ENCODE results near the gene RASA3.

Gene RASA3

DNA sequence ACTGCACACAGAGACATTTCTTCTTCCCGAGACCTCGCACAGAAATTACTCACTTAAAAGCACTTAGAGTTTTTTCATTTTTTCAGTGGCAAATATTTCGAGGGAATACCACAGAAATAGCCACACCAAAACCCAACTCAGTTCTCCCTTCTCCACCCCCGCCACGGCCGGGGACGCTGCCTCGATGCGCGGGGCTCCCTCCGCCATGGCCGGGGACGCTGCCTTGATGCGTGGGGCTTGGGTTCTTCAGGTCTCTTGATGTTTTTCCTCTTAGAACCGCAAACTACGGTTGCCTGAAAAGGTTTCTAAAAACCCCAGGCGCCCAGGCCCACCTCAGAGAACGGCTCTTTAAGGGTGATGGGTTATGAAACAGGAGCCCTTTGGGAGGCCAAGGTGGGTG is 71.4 kb downstream of the RASA3 start:
- Histone ChIP-seq H3K27me3 (ENCODE audit: control insufficient read depth, insufficient read depth, low read length) (no peaks in the 10 kb centered on the region), H3K36me3 (ENCODE audit: control insufficient read depth, insufficient read depth, low read length) (peaks cover 5% of the 10 kb centered on the region), H3K9ac (ENCODE audit: low read depth, low read length) (no peak overlapping the region), H3K4me1 (ENCODE audit: control insufficient read depth, insufficient read depth, low read length) (peaks cover 4% of the 10 kb centered on the region), H3K4me3 (ENCODE audit: low read depth, low read length) (no peak overlapping the region), H3K9me3 (ENCODE audit: control insufficient read depth, insufficient read depth, low read length) (no peaks in the 10 kb centered on the region)

DNA sequence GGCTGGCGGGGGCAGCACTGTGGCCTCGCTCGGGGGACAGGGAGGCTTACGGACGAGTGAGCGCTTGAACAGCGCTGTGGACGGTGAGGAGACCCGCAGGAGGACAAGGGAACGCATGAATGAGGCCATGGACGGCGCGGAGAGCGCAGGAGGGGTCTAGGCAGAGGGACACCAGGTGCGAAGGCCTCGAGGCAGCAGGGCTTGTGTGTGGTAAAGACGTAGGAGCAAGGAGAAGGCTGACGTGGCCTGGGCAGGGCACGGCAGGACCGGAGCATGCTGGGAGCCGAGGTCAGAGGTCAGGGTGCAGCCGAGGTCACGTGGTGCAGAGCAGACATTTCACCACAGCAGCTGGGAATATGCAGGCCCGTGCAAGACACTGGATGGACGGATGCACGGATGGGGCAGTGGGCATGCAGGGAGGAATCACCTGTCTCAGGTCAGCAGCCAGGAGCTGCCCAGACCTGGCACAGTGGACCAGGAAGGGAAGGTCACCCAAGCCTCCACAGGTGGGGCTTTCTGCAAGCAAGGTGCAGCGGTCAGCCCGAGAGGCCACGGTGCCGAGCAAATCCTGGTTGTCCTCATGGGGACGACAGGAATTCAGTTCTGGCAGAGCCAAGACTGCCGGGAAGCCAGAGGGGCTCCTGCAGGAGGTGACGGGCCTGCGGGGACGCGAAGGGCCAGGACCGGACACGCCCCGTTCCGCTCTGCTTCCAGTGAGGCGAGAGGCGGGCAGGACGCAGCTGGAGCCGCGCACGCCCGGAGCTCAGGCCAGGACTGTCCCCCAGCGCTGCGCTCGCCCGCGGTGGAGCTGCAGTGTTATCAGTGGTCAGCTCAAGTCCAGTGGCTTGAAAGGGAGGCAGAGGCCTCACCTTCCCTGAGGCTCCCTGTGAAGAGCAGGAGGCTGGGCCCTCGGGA is 72.2 kb downstream of the RASA3 start:
- Histone ChIP-seq H3K36me3 (ENCODE audit: control insufficient read depth, insufficient read depth, low read length) (peaks cover 8% of the 10 kb centered on the region), H3K9me3 (ENCODE audit: control insufficient read depth, insufficient read depth, low read length) (no peaks in the 10 kb centered on the region), H3K9ac (ENCODE audit: low read depth, low read length) (no peak overlapping the region), H3K4me3 (ENCODE audit: low read depth, low read length) (no peak overlapping the region), H3K4me1 (ENCODE audit: control insufficient read depth, insufficient read depth, low read length) (peaks cover 4% of the 10 kb centered on the region), H3K27me3 (ENCODE audit: control insufficient read depth, insufficient read depth, low read length) (no peaks in the 10 kb centered on the region)

DNA sequence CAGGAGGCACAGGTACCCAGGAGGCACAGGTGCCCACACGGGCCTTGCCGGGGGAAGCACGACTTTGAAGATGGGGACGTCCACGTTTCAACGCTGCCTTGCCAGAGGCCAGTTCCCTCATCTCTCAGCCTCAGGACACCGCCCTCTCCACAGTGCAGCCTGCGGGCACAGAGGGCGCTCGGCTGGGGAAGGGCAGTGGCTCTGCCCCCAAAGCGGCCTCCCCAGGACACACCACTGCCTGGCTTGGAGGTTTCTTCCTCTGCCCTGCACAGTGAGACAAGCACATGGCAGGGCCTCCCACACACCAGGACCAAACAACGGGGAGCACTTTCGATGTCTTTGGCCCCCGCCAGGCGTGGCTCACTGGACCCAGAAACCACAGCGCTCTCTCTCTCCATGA is 73.0 kb downstream of the RASA3 start:
- no peaks in the 10 kb centered on the region for H3K9me3 ChIP-seq (ENCODE audit: control insufficient read depth, insufficient read depth, low read length)

DNA sequence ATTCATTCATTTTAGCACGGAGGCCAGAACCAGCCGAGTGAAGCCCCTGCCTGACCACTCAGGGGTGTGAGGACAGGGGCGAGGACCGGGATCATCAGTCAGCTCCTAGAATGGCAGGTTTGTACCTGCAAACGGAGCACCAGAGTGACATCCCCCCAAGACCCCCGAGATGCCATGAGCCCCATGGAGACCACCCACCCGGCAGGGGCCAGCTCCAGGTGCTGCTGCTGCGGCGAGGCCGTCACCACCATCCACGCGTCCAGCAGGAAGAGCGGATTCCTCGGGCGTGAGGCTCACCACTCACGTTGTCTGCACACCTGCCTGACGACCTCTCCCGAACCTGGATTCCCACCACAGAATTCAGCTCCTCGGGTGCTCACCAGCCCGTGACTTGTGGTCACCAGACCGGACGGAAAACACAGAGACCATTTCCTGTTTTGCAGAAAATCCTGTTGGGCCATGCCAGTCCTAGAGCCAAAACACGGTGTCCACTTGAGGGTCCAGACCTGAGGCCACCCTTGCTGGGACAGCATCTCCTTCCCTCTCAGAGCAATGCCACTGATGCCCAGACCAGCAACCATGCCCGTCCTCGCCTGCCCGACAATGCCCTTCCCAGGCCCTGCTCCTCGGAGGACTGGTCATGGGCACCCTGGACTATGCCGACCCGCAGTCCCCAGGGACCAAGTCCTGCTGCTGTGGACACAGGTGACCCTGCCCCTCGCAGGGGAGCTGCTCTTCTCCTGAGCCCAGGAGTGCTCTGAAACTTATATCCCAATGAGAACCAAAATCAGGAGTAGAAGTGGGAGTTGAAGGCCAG is 74.2 kb downstream of the RASA3 start:
- Histone ChIP-seq H3K36me3 (ENCODE audit: control insufficient read depth, insufficient read depth, low read length) (peaks cover 13% of the 10 kb centered on the region), H3K9ac (ENCODE audit: low read depth, low read length) (no peak overlapping the region), H3K4me3 (ENCODE audit: low read depth, low read length) (no peak overlapping the region), H3K27me3 (ENCODE audit: control insufficient read depth, insufficient read depth, low read length) (no peaks in the 10 kb centered on the region), H3K9me3 (ENCODE audit: control insufficient read depth, insufficient read depth, low read length) (no peaks in the 10 kb centered on the region), H3K4me1 (ENCODE audit: control insufficient read depth, insufficient read depth, low read length) (no peaks in the 10 kb centered on the region)

More for the DNA sequence above, 73.0 kb downstream of the RASA3 start:
- no peak overlapping the region for H3K4me3 ChIP-seq (ENCODE audit: low read depth, low read length)
- no peaks in the 10 kb centered on the region for H3K27me3 ChIP-seq (ENCODE audit: control insufficient read depth, insufficient read depth, low read length)
- peaks cover 13% of the 10 kb centered on the region for H3K36me3 ChIP-seq (ENCODE audit: control insufficient read depth, insufficient read depth, low read length)
- no peaks in the 10 kb centered on the region for H3K4me1 ChIP-seq (ENCODE audit: control insufficient read depth, insufficient read depth, low read length)
- no peak overlapping the region for H3K9ac ChIP-seq (ENCODE audit: low read depth, low read length)

DNA sequence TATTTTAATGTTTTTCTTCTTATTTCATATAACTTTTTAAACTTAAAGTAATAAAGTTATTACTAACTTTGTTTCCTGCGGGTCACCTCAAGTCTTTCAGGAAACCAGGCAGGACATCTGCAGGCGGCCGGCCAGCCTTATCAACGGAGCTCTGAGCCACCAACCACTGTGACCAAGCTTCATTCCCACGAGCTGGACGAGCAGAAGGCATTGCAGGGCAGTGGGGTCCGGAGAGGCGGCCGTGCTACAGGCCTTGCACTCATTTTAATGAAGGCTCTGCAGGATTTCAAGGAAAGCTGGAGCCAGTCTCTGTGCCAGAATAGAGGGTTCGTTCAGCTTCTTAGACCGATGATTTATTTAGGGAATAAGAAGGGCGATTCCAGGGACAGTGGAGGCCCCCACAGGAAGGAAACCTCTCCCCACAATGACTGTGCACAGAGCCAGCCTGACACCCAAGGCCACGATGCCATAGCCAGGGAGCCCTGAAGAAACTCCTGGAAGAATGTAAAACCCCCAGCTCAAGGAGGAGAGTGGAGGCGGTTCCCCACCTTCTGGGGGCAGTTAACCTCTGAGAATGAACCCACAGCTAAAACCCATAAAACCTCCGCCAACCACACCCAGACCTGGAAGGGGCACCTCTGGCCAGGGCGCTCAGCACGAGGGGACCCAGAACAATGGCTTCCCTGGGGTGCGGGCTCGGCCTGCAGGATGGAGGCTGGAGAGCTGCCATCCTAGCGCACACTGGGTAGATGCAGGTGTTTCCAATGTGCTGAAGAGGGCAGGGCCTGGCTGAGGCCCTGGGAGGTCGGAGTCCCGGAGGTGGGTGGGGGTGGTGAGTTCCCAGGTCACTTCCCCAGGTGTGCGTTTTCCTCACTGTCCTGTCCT is 75.0 kb downstream of the RASA3 start:
- Histone ChIP-seq H3K9me3 (ENCODE audit: control insufficient read depth, insufficient read depth, low read length) (no peaks in the 10 kb centered on the region), H3K4me1 (ENCODE audit: control insufficient read depth, insufficient read depth, low read length) (no peaks in the 10 kb centered on the region), H3K36me3 (ENCODE audit: control insufficient read depth, insufficient read depth, low read length) (peaks cover 10% of the 10 kb centered on the region), H3K4me3 (ENCODE audit: low read depth, low read length) (no peak overlapping the region), H3K27me3 (ENCODE audit: control insufficient read depth, insufficient read depth, low read length) (no peaks in the 10 kb centered on the region), H3K9ac (ENCODE audit: low read depth, low read length) (no peak overlapping the region)

DNA sequence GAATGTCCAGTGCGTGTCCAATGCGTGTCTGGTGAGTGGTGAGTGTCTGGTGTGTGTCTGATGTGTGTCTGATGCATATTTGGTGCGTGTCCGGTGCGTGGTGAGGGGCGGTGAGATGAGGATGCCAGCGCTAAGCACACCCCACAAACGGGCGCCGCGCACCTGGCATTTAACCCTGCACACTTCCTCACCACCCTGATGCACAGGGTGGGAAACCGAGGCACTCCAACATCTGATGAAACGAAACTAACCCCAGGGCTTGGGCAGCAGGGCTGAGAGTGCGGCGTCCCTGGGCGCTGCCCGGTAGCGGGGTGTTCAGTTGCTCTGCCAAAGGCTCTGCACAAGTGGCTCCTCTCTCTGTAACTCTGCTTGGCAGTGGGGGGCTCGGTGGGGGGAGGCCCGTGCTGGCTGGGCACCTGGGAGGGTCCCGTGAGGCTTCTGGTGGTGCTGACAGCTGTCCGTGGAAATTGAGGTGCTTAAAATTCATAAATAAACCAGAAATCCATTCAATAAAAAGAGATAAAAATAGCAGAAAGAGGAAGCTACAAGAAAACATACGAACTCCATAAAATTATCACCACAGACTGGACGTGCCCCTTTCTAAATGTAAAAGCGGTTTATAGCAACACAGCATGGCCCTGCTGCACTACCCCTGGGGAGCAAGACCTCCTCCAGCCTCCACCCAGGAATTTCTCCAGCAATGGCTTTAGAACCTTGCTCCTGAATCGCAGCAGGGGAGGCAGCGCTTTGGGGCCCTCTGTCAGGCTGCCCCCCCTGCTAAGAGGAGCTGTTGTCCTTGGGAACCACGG is 76.0 kb downstream of the RASA3 start:
- H3K4me1 ChIP-seq (ENCODE audit: control insufficient read depth, insufficient read depth, low read length): no peaks in the 10 kb centered on the region
- H3K4me3 ChIP-seq (ENCODE audit: low read depth, low read length): no peak overlapping the region
- no peaks in the 10 kb centered on the region for H3K9me3 ChIP-seq (ENCODE audit: control insufficient read depth, insufficient read depth, low read length)
- no peak overlapping the region for H3K9ac ChIP-seq (ENCODE audit: low read depth, low read length)
- peaks cover 13% of the 10 kb centered on the region for H3K36me3 ChIP-seq (ENCODE audit: control insufficient read depth, insufficient read depth, low read length)
- H3K27me3 ChIP-seq (ENCODE audit: control insufficient read depth, insufficient read depth, low read length): no peaks in the 10 kb centered on the region

DNA sequence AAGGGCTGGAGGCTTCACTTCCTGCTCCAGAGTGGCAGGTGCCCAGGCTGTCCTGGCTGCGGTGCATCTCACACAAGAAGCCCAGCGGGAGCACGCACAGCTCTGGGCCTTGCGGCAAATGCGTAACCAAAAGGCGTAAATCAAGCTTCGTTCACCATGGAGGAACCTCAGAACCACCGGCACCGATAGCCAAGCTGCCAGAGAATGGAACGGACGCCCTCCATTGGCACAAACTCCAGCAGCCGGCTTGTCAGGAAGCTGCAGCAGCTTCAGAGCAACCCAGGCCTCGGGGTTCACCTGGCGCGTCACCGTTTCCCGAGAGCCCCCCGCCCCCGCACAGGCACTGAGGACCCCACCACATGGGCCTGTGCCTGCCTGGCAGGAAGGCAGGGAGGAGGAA is 76.7 kb downstream of the RASA3 start:
- no peak overlapping the region for H3K4me3 ChIP-seq (ENCODE audit: low read depth, low read length)
- H3K9me3 ChIP-seq (ENCODE audit: control insufficient read depth, insufficient read depth, low read length): no peaks in the 10 kb centered on the region
- no peaks in the 10 kb centered on the region for H3K27me3 ChIP-seq (ENCODE audit: control insufficient read depth, insufficient read depth, low read length)
- H3K4me1 ChIP-seq (ENCODE audit: control insufficient read depth, insufficient read depth, low read length): no peaks in the 10 kb centered on the region
- no peak overlapping the region for H3K9ac ChIP-seq (ENCODE audit: low read depth, low read length)
- H3K36me3 ChIP-seq (ENCODE audit: control insufficient read depth, insufficient read depth, low read length): peaks cover 13% of the 10 kb centered on the region

DNA sequence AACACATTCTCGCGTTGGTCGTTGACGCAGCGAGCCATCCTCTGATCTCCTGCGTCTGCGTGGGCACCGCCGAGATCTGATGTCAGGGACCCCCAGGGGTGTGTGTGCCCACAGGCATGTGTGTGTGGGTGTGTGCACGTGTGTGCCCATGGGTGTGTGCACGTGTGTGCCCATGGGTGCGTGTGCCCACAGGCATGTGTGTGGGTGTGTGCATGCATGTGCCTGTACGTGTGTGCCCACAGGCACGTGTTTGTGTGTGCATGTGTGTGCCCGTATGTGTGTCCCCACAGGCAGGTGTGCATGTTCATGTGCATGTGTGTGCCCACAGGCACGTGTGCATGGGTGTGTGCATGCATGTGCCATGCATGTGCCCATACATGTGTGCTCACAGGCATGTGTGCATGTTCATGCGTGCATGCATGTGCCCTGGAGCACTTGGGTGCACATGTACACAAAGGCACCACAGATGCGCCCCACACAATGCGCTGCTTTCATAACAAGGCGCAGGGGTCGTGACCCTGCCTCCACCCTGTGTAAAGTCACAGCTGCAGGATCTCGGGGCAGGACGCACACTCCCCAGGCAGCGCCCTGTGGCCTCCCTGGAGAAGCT is 77.5 kb downstream of the RASA3 start:
- H3K36me3 ChIP-seq (ENCODE audit: control insufficient read depth, insufficient read depth, low read length): peaks cover 16% of the 10 kb centered on the region
- H3K9me3 ChIP-seq (ENCODE audit: control insufficient read depth, insufficient read depth, low read length): no peaks in the 10 kb centered on the region
- no peaks in the 10 kb centered on the region for H3K27me3 ChIP-seq (ENCODE audit: control insufficient read depth, insufficient read depth, low read length)
- H3K4me1 ChIP-seq (ENCODE audit: control insufficient read depth, insufficient read depth, low read length): no peaks in the 10 kb centered on the region
- no peak overlapping the region for H3K4me3 ChIP-seq (ENCODE audit: low read depth, low read length)
- no peak overlapping the region for H3K9ac ChIP-seq (ENCODE audit: low read depth, low read length)

DNA sequence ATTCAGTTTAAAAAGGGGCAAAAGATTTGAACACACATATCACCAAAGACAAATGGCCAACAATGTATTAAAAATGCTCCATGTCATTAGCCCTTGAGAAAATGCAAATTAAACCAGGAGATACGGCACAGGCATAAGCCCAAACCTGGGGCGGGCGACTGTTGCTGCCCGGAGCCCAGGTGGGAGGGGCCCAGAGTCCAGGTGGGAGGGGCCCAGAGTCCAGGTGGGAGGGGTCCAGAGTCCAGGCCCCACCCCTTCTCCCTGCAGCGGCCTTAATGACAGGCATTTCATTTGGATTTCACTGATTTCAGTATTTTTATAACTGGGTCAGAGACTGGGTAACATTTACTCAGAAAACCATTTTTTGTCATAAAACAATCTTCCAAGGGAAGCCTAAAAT is 78.2 kb downstream of the RASA3 start:
- Histone ChIP-seq H3K4me3 (ENCODE audit: low read depth, low read length) (no peak overlapping the region), H3K9ac (ENCODE audit: low read depth, low read length) (no peak overlapping the region), H3K36me3 (ENCODE audit: control insufficient read depth, insufficient read depth, low read length) (peaks cover 16% of the 10 kb centered on the region), H3K4me1 (ENCODE audit: control insufficient read depth, insufficient read depth, low read length) (no peaks in the 10 kb centered on the region), H3K9me3 (ENCODE audit: control insufficient read depth, insufficient read depth, low read length) (no peaks in the 10 kb centered on the region), H3K27me3 (ENCODE audit: control insufficient read depth, insufficient read depth, low read length) (no peaks in the 10 kb centered on the region)

DNA sequence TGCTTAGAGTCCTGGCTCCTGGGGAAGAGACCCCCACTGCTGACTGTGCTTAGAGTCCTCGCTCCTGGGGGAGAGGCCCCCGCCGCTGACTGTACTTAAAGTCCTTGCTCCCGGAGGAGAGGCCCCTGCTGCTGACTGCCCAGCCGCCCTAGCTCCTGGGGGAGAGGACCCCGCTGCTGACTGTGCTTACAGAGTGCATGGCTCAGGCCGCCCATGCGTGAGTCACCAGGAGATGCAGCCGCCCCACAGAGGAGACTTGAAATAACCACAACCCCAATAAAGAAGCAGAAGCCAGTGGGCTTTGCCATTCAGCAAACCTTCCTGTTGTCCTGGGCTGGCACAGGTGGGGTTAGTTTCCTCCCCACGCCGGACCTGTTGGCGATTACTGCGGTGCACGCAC is 79.4 kb downstream of the RASA3 start:
- Histone ChIP-seq H3K9ac (ENCODE audit: low read depth, low read length) (no peak overlapping the region), H3K36me3 (ENCODE audit: control insufficient read depth, insufficient read depth, low read length) (peaks cover 16% of the 10 kb centered on the region), H3K27me3 (ENCODE audit: control insufficient read depth, insufficient read depth, low read length) (no peaks in the 10 kb centered on the region), H3K4me1 (ENCODE audit: control insufficient read depth, insufficient read depth, low read length) (no peaks in the 10 kb centered on the region), H3K9me3 (ENCODE audit: control insufficient read depth, insufficient read depth, low read length) (no peaks in the 10 kb centered on the region), H3K4me3 (ENCODE audit: low read depth, low read length) (no peak overlapping the region)

Measured in iPS-15b (cell line).